ENCODE measurements around the gene ATAD3B.
"Not testable (repeated sequence)": the region's sequence is repeated elsewhere in the genome, so short reads cannot be mapped to it uniquely, and the experiment has no call there.

ATAD3B gene

DNA sequence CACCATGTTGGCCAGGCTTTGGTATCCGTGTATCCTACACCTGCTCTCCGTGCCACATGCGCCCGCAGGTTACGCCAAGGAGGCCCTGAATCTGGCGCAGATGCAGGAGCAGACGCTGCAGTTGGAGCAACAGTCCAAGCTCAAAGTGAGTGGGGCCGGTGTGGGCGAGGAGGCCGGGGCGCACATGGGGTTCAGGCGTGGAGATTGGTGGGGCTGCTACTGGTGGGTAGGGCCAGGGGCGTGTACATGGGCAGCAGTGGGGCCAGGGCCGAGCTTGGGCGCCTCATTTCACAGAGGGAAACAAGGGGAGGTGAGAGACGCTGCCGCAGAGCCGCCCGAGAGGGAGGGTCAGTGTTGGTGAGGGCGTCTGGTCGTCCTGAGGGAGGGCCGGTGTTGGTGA is 5.6 kb downstream of the ATAD3B start:
- DNase-seq (ENCODE audit: low spot score) (no peak), FAIRE-seq (no peak)

DNA sequence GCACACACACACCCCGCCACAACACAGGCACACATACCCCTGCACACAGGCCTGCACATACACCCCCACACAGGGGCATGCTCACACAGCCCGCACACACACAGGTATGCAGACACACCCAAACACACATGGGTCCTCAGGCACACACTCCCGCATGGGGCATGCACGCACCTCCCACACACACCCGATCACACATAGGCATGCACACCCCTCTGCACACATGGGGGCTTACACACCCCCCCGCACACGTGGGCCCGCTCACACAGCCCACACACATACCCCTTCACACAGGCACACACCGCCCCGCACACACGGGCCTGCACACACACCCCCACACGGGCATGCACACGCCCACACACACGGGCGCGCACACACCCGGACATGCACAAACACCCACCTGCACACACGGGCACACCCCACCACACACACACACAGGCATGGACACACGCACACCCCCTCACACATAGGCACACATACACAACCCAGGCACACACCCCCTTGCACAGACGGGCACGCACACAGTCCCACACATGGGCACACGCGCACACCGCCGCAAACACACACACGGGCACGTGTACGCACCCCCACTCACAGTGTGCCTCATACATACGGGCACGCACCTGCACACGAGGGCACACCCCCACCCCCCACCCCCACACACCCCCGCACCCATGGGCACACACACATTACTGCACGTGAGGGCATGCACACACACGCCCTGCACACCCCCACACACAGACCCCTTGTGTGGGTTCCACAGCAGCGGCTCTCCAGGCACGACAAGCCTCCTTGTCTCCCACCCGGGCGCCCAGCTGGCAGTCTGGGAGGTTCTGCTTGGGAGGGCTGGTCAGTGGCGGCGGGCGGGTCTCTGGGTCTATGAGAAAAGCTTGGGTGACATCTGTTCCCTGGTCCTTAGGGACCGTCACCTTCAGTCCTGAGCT is 8.3 kb downstream of the ATAD3B start:
- DNase-seq (ENCODE audit: low spot score) (no peak), FAIRE-seq (no peak)

DNA sequence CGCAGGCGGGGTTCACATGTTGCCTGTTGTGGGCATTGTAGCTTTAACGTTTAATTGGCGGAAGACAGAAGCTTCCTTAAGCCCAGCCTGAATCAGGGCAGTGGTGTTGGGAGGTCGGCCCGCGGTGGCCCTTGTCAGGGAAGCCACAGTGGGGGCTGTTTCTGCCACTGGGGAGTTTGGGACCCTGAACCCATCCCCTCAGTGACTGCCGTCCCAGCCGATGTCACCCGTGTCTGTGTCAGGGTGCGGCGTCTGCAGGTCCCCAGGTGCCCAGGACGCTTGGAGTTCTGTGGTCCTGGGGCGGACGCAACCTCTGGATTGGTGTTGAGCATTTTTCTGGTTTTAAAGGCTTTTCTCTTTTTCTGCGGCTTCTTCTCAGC is 8.9 kb downstream of the ATAD3B start:
- DNase-seq (ENCODE audit: low spot score); FAIRE-seq: not testable (repeated sequence)

DNA sequence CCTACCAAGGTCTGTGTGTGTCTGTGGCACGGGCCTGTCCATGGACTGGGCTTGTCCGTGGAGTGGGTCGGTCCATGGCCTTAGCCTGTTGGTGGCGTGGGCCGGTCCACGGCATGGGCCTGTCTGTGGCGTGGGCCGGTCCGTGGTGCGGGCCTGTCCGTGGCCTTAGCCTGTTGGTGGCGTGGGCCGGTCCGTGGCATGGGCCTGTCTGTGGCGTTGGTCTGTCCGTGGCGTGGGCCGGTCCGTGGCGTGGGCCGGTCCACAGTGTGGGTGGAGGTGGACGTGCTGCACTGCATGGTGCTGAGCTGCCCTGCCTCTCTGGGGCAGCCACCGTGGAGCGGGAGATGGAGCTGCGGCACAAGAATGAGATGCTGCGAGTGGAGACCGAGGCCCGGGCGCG is 10.2 kb downstream of the ATAD3B start:
- DNase-seq (ENCODE audit: low spot score); FAIRE-seq: not testable (repeated sequence)

DNA sequence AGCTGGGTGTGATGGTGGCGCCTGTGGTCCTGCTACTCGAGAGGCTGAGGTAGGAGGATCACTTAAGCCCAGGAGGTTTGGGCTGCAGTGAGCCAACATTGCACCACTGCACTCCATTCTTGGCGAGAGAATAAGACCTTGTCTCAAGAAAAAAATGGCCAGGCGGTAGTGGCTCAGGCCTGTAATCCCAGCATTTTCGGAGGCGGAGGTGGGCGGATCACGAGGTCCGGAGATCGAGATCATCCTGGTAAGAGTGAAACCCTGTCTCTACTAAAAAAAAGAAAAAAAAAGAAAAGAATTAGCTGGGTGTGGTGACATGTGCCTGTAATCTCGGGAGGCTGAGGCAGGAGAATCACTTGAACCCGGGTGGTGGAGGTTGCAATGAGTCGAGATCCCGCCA is 11.3 kb downstream of the ATAD3B start:
- FAIRE-seq: no peak

DNA sequence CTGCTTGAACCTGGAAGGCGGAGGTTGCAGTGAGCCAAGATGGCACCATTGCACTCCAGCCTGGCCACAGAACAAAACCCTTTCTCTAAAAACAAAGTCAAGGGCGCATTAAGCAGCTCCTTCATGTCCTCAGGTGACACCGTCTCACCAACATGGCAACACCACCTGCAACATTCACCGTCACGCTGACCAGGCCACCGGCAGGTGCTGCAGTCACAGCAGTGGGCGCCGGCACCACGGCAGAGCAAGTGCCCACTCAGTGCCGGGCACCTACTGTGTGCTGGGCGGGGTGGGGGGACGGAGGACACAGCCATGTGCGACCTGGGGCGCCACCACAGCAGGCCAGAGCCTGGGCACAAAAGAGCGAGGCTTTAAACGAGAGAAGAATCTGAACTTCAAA is 12.1 kb downstream of the ATAD3B start:
- no peak for FAIRE-seq
- DNase-seq (ENCODE audit: low spot score): no peak

More for the DNA sequence above, 11.3 kb downstream of the ATAD3B start:
- DNase-seq (ENCODE audit: low spot score): no peak

DNA sequence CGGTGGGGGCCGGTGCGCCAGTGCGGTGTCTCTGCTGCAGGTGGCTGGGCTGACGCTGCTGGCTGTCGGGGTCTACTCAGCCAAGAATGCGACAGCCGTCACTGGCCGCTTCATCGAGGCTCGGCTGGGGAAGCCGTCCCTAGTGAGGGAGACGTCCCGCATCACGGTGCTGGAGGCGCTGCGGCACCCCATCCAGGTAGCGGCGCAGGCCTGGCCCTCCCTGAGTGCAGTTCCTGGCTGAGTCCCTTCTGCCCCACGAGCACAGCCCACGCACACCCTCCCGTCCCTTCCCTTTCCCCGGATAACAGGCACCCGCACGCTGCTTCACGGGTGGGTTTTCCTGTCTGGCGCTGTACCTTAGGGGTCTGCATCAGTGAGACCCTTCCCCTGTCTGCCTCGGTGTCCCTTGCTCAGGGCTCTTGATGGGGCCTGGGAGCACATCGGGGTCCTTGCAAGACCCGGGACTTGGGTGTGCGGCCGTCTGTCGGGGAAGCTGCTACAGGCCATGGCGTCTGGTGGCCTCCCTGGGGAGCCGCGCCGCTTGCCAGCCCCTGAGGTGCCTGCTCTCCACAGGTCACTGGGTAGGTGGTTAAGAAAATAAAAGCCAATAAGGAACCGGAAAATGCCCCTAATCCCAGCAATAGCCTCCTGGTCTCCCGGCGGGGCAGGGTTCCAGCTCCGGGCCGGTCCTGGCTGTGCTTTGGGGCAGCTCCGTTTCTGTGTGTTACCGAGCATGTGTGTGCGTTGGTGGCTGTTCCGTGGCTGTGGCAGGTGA is 13.6 kb downstream of the ATAD3B start:
- DNase-seq (ENCODE audit: low spot score); FAIRE-seq: not testable (repeated sequence)

DNA sequence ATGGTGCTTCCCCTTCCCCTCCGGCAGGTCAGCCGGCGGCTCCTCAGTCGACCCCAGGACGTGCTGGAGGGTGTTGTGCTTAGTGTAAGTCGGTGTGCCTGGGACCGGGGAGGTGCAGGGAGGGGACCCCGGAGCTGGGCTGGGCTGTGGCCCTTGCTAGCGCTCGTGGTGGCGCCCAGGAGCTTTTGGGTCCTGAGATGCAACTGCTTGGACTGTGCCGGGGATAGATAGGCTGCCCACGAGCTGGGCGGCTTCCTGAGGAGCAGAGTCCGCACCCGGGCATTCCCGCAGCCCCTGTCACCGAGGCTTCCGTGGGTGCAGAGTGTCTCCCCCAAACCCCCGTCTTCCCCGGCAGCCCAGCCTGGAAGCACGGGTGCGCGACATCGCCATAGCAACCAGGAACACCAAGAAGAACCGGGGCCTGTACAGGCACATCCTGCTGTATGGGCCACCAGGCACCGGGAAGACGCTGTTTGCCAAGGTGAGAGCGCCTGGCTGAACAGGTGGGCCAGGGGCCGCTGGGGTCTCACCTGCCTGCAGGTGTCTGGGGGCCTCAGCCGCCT is 14.3 kb downstream of the ATAD3B start:
- FAIRE-seq; DNase-seq (ENCODE audit: low spot score): not testable (repeated sequence)

DNA sequence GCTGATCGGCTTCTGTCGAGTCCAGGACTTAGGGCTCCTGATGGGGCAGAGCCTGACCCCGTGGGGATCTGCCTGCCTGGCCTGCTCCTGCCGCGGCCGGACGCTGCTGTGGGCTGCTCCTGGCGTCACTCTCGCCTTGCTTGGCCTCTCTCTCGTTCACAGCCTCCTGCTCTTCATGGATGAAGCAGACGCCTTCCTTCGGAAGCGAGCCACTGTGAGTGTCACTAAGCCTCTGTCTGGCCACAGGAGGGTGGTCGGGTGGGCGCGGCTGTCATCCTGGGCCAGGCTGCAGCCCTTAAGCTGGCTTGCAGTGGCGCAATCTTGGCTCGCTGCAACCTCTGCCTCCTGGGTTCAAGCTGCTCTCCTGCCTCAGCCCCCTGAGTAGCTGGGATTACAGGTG is 16.1 kb downstream of the ATAD3B start:
- FAIRE-seq: no peak
- no peak for DNase-seq (ENCODE audit: low spot score)

DNA sequence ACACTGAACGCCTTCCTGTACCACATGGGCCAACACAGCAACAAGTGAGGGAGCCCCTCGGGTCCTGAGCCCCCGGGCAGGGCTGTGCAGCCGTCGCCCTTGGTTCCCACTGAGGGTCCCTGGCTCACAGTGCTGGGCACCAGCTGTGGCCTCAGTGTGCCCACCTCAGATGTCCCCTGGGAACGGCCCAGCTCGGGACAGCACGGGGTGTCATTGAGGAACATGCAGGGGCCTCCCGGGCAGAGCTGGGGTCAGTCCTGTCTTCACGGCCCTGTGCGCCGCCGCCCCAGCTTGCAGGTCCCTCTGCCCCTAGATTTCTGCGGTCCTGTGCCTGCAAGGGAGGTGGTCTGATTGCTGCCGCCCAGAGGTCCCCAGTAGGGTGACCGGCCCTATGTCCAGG is 17.7 kb downstream of the ATAD3B start:
- DNase-seq (ENCODE audit: low spot score): no peak

DNA sequence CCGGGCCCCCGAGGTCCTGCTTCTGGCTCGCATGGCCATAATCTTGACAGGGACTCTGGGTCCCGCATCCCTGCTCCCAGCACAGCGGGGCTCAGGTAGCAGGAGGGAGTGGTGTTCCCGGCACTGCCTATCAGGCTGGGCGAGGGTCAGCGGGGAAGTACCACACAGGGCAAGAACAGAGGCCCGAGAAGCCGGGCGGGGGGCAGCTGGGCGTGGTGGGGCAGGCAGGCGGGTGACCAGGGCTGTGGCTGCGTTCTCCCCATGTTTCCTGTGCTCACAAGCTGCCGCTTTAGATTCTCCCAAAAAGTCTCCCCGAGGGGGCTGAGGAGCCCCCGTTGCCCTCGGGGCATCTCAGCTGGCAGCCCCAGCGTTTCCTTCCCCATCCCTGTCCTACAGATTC is 18.3 kb downstream of the ATAD3B start:
- DNase-seq (ENCODE audit: low spot score) (no peak), FAIRE-seq (no peak)

More for the DNA sequence above, 17.7 kb downstream of the ATAD3B start:
- FAIRE-seq: no peak

DNA sequence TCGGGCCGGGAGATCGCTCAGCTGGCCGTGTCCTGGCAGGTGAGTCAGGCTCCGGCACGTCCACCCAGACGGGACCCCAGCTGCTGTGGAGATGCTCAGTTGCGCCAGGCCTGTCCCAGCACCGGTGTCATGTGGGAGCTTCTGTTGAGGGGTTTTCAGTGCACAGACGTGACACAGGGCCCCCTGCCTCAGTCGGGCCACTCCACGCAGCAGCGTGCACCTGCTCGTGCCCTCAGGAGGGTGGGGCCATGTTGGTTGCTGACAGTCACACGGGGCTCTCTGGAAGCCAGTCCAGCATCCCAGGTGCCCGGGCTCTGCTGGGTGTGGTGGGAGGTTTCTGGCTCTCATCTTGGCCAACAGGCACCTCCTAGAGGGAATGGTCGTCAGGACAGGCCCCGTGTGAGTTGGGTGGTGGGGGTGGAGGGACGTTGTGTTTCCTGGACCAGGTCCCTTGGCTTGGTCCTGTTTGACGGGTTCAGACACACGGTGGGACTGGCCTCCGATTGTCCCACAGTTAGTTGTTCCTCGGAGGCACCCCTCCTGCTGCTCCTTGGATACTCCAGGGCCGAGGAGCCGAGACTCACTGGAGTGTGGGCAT is 19.2 kb downstream of the ATAD3B start:
- DNase-seq (ENCODE audit: low spot score): no peak
- no peak for FAIRE-seq

DNA sequence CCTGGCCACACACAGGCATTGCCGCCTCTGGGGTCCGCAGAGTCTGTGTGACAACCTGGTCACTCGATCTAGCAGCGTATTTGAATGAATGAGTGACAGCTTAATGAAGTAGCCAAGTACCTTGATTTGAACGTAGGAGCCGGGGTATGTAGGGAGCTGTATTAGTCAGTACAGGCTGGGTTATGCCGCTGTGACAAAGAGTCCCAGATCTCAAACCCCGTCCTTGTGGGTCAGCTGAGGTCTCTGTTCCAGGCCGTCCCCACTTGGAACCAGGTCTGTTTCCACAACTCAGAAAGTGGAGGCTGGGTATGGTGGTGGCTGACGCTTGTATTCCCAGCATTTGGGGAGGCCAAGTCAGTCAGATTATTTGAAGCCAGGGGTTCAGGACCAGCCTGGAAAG is 20.0 kb downstream of the ATAD3B start:
- FAIRE-seq: no peak
- no peak for DNase-seq (ENCODE audit: low spot score)

DNA sequence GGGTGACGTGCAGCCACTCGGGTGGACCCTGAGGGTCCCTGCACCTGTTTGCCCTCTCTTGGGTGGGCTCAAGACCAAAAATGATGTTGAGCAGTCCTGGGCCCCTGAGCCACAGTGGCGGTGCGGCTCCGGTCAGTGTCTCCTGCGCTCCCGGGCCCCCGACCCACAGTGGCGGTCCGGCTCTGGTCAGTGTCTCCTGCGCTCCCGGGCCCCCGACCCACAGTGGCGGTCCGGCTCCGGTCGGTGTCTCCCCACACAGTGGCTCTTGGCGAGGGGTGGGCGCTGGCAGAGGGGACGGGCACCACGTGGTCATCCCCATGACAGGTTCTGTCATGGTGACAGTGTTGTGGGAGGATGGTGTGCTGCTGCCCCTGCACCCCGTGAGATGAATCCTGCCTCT is 22.7 kb downstream of the ATAD3B start:
- FAIRE-seq; DNase-seq (ENCODE audit: low spot score): not testable (repeated sequence)

DNA sequence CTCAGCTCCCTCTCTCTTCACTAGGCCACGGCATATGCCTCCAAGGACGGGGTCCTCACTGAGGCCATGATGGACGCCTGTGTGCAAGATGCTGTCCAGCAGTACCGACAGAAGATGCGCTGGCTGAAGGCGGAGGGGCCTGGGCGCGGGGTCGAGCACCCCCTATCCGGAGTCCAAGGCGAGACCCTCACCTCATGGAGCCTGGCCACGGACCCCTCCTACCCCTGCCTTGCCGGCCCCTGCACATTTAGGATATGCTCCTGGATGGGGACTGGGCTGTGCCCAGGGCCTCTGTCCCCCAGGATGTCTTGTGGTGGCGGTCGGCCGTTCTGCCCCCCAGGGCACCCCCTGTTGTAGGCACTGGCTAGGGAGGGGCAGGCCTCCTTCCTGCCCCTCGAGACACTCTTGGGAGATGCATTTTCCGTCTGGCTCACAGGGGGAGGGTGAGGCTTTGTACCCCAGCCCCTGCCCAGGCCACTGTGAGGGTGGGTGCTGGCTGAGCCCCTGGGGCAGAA is 24.0 kb downstream of the ATAD3B start:
- not testable (repeated sequence) for DNase-seq (ENCODE audit: low spot score); FAIRE-seq

DNA sequence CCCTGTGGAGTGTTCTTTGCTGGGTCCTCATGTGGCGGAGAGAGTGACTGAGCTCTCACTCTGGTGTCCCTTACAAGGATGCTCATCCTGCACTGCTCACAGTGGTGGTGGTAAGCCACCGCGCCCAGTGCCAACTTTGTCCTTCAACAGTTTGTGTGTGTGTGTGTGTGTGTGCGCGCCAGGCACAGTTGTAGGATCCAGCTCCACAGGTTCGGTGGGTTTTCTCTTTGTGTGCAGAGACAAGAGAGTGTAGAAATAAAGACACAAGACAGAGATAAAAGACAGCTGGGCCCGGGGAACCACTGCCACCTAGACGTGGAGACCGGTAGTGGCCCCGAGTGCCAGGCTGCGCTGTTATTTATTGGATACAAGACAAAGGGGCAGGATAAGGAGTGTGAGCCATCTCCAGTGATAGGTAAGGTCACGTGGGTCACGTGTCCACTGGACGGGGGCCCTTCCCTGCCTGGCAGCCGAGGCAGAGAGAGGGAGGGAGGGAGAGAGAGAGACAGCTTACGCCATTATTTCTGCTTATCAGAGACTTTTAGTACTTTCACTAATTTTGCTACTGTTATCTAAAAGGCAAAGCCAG is 33.3 kb downstream of the ATAD3B start:
- peak; percentile 50 for FAIRE-seq
- DNase-seq (ENCODE audit: low spot score): peak; percentile 67

DNA sequence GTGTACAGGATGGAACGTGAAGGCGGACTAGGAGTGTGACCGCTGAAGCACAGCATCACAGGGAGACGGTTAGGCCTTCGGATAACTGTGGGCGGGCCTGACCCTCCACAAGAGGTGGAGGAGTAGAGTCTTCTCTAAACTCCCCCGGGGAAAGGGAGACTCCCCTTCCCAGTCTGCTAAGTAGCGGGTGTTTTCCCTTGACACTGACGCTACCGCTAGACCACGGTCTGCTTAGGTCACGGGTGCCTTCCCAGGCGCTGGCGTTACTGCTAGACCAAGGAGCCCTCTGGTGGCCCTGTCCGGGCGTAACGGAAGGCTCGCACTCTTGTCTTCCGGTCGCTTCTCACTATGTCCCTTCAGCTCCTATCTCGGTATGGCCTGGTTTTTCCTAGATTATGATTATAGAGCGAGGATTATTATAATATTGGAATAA is 33.8 kb downstream of the ATAD3B start:
- DNase-seq (ENCODE audit: low spot score): peak; percentile 39
- peak; percentile 83 for FAIRE-seq

DNA sequence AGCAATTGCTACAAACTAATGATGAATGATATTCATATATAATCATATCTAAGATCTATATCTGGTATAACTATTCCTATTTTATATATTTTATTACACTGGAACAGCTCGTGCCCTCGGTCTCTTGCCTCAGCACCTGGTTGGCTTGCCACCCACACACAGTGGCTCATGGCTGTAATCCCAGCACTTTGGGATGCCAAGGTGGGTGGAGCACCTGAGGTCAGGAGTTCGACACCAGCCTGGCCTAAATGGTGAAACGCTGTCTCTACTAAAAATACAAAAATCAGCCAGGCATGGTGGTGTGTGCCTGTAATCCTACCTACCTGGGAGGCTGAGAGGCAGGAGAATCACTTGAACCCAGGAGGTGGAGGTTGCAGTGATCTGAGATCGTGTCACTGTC is 34.2 kb downstream of the ATAD3B start:
- FAIRE-seq; DNase-seq (ENCODE audit: low spot score): not testable (repeated sequence)

DNA sequence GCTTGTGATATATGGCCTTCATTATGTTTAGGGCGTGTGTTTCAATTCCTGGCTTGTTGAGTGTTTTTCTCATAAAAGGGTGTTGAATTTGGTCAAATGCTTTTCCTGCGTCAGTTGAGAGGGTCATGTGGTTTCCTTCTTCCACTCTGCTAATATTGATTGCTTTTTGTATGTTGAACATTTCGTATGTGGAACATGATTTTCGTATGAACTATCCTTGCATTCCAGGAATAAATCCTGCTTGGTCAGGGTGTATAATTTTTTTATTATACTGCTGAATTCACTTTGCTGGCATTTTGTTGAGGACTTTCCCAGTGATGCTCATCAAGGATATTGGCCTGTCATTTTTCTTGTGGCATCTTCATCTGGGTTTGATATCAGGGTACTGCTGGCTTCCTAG is 35.7 kb downstream of the ATAD3B start:
- no peak for FAIRE-seq
- DNase-seq (ENCODE audit: low spot score): no peak

DNA sequence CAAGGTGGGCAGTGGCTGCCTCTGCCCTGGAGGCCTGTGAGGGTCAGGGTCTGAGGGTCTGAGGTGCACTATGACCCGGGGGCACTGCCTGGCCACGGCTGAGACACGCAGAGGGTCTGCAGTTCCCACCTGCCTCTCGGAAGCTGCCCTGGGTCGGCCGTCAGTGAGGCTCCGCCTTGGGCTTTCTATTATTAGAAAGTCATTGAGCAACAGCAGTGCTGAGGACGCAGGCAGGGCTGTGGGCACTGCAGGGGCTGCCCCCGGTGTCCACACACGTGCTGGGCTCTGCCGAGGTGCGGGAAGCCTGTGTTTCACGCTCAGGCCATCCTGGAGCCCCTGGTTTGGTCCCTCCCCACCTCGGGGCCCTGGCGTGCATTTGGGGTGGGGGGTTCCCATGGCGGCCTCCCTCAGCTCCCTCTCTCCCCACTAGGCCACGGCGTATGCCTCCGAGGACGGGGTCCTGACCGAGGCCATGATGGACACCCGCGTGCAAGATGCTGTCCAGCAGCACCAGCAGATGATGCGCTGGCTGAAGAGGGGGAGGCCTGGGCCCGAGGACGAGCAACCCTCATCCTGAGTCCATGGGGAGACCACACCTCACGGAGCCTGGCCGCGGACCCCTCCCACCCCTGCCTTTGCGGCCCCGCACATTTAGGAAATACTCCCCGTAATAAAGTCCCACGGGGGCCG is 37.4 kb downstream of the ATAD3B start:
- not testable (repeated sequence) for FAIRE-seq; DNase-seq (ENCODE audit: low spot score)

All from RCC 7860 (cell line).